Parathyroid adenoma (tissue), 2 donors: ENCODE results near the gene ACKR3.

ENCODE experiments used
- H2AFZ ChIP-seq: fragments of 300-600 bp; sonication (generic); one replicate; pipeline ENCODE4 v1.7.0; 2017; ENCODE audit warnings: antibody characterized with exemption, mild to moderate bottlenecking
- H3K27ac ChIP-seq: fragments of 300-600 bp; sonication (generic); one replicate; pipeline ENCODE4 v1.7.0; 2017
- H3K27me3 ChIP-seq: fragments of 300-600 bp; sonication (generic); one replicate; pipeline ENCODE4 v1.7.0; 2017; ENCODE audit warnings: low read length; ENCODE audit not compliant: control insufficient read depth, insufficient read depth
- H3K36me3 ChIP-seq: fragments of 300-600 bp; sonication (generic); one replicate; pipeline ENCODE4 v1.7.0; 2017; ENCODE audit warnings: low read length; ENCODE audit not compliant: control insufficient read depth, insufficient read depth
- H3K4me1 ChIP-seq: fragments of 300-600 bp; sonication (generic); one replicate; pipeline ENCODE4 v1.7.0; 2017; ENCODE audit warnings: control low read depth
- H3K4me2 ChIP-seq: fragments of 300-600 bp; sonication (generic); one replicate; pipeline ENCODE4 v1.7.0; 2017; ENCODE audit warnings: low read length
- H3K4me3 ChIP-seq: fragments of 300-600 bp; sonication (generic); one replicate; pipeline ENCODE4 v1.7.0; 2017; ENCODE audit warnings: low read depth, low read length
- H3K79me2 ChIP-seq: fragments of 300-600 bp; sonication (generic); one replicate; pipeline ENCODE4 v1.7.0; 2017; ENCODE audit warnings: control low read depth
- H3K9ac ChIP-seq: fragments of 300-600 bp; sonication (generic); one replicate; pipeline ENCODE4 v1.7.0; 2017; ENCODE audit warnings: mild to moderate bottlenecking
- H3K9me3 ChIP-seq: fragments of 300-600 bp; sonication (generic); one replicate; pipeline ENCODE4 v1.7.0; 2017; ENCODE audit warnings: low read length; ENCODE audit not compliant: control insufficient read depth
- CTCF ChIP-seq: fragments of 300-600 bp; sonication (generic); IDR thresholded peaks from one replicate; pipeline ENCODE4 v1.7.0; 2017; ENCODE audit warnings: antibody characterized with exemption, mild to moderate bottlenecking
- donor health status: primary hyperparathyroidism.

ACKR3 gene

GRCh38 chr2:236593531-236593930 is 23.9 kb downstream of the ACKR3 start:
- Histone ChIP-seq H3K79me2 (no peaks in the 10 kb centered on the region), H3K4me1 (peaks cover 4% of the 10 kb centered on the region), H3K9me3 (no peaks in the 10 kb centered on the region), H3K4me2 (no peak overlapping the region), H3K36me3 (no peaks in the 10 kb centered on the region), H3K27me3 (no peaks in the 10 kb centered on the region), H2AFZ (no peak overlapping the region), H3K9ac (no peak overlapping the region), H3K27ac (no peak overlapping the region), H3K4me3 (no peak overlapping the region)
- no peak for TF ChIP-seq CTCF

DNA sequence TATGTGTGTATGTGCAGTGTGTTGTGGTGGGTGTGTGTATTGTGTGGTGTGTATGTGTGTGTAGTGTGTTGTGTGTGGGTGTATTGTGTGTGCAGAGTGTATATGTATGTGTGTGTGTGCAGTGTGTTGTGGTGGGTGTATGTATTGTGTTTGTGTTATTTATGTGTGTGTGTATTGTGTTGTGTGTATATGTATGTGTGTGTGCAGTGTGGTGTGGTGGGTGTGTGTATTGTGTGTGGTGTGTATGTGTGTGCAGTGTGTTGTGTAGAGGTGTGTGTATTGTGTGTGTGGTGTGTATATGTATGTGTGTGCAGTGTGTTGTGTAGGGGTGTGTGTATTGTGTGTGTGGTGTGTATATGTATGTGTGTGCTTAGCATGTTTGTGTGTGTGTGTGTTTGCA is 24.3 kb downstream of the ACKR3 start:
- no peak overlapping the region for H3K4me2 ChIP-seq
- no peak for TF ChIP-seq CTCF
- H2AFZ ChIP-seq: no peak overlapping the region
- no peak overlapping the region for H3K4me3 ChIP-seq
- no peaks in the 10 kb centered on the region for H3K9me3 ChIP-seq
- no peaks in the 10 kb centered on the region for H3K27me3 ChIP-seq
- no peaks in the 10 kb centered on the region for H3K79me2 ChIP-seq
- no peaks in the 10 kb centered on the region for H3K36me3 ChIP-seq
- H3K27ac ChIP-seq: no peak overlapping the region
- H3K9ac ChIP-seq: no peak overlapping the region
- peaks cover 4% of the 10 kb centered on the region for H3K4me1 ChIP-seq

- no peaks in the 10 kb centered on the region for H3K79me2 ChIP-seq
- H3K4me1 ChIP-seq: peaks cover 4% of the 10 kb centered on the region
- H3K27ac ChIP-seq: no peak overlapping the region
- no peaks in the 10 kb centered on the region for H3K27me3 ChIP-seq
- no peaks in the 10 kb centered on the region for H3K36me3 ChIP-seq
- no peak overlapping the region for H2AFZ ChIP-seq
- no peaks in the 10 kb centered on the region for H3K9me3 ChIP-seq
- no peak overlapping the region for H3K4me2 ChIP-seq
- no peak overlapping the region for H3K4me3 ChIP-seq
- TF ChIP-seq CTCF: no peak
- no peak overlapping the region for H3K9ac ChIP-seq
These were observed 28.0 kb downstream of the ACKR3 start for GRCh38 chr2:236597629-236598028.

DNA sequence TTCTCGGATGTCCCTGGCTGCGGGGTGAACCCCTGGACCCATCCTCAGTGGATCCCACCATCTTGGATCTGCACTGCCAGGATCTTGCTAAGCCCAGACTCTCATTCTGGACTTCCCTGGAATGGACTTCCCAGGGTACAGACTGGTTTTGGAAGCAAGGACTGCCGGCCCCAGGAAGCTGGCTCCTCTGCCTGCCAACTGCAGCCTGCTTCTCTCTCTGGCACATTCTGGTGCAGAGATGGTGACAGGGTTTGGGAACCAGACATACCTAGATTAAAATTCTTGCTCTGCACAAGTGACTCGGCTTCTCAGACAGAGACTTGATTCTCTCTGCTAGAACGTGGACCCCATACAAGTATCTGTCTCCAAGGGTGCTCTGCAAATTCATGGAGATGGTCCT is 29.4 kb downstream of the ACKR3 start:
- TF ChIP-seq CTCF: no peak
- Histone ChIP-seq H3K4me3 (no peak overlapping the region), H3K4me2 (no peak overlapping the region), H3K79me2 (no peaks in the 10 kb centered on the region), H2AFZ (no peak overlapping the region), H3K9me3 (no peaks in the 10 kb centered on the region), H3K27ac (no peak overlapping the region), H3K27me3 (no peaks in the 10 kb centered on the region), H3K9ac (no peak overlapping the region), H3K4me1 (no peaks in the 10 kb centered on the region), H3K36me3 (no peaks in the 10 kb centered on the region)

GRCh38 chr2:236600158-236600557 is 30.5 kb downstream of the ACKR3 start:
- Histone ChIP-seq H3K4me1 (no peaks in the 10 kb centered on the region), H3K36me3 (no peaks in the 10 kb centered on the region), H3K9me3 (no peaks in the 10 kb centered on the region), H3K27me3 (no peaks in the 10 kb centered on the region), H3K27ac (no peak overlapping the region), H3K9ac (no peak overlapping the region), H2AFZ (no peak overlapping the region), H3K4me2 (no peak overlapping the region), H3K79me2 (no peaks in the 10 kb centered on the region), H3K4me3 (no peak overlapping the region)
- TF ChIP-seq CTCF: no peak
